ENCODE measurements around the gene PCMT1. TPM values are rescaled to one million over a fixed set of nuclear protein-coding genes. Genes with fewer than 3 reads are reported as not detected.
"Not testable (repeated sequence)": the region's sequence is repeated elsewhere in the genome, so short reads cannot be mapped to it uniquely, and the experiment has no call there.

The PCMT1 gene
- total RNA-seq, 1 donor from 2014 or later, result 53.2 TPM

GRCh38 chr6:149749082-149749593, 403 bp upstream of the PCMT1 start:
- not testable (repeated sequence) for DNase-seq (ENCODE audit: low spot score)
- ATAC-seq, result peak; percentile 65

- DNase-seq (ENCODE audit: low spot score) (peak; percentile 61), ATAC-seq (peak; percentile 32)
Observed at GRCh38 chr6:149750136-149750609, 632 bp downstream of the PCMT1 start.

- ATAC-seq (no peak), DNase-seq (ENCODE audit: low spot score) (no peak)
Observed at GRCh38 chr6:149751239-149751638, 1.7 kb downstream of the PCMT1 start.

- not testable (repeated sequence) for DNase-seq (ENCODE audit: low spot score)
Observed at GRCh38 chr6:149751920-149752319, 2.4 kb downstream of the PCMT1 start.

GRCh38 chr6:149752600-149753373, 3.2 kb downstream of the PCMT1 start:
- ATAC-seq (peak; percentile 5), DNase-seq (ENCODE audit: low spot score) (no peak)

More at GRCh38 chr6:149751920-149752319, 2.4 kb downstream of the PCMT1 start:
- ATAC-seq, result not testable (repeated sequence)

- DNase-seq (ENCODE audit: low spot score); ATAC-seq: not testable (repeated sequence)
Observed at GRCh38 chr6:149753374-149753637, 3.8 kb downstream of the PCMT1 start.

GRCh38 chr6:149754548-149754947, 5.0 kb downstream of the PCMT1 start:
- no peak for ATAC-seq
- DNase-seq (ENCODE audit: low spot score), result no peak

GRCh38 chr6:149755300-149756260, 6.0 kb downstream of the PCMT1 start:
- DNase-seq (ENCODE audit: low spot score) (no peak), ATAC-seq (peak; percentile 36)

GRCh38 chr6:149756261-149756636, 6.7 kb downstream of the PCMT1 start:
- no peak for DNase-seq (ENCODE audit: low spot score)
- ATAC-seq, result no peak

- DNase-seq (ENCODE audit: low spot score) (no peak), ATAC-seq (no peak)
Observed at GRCh38 chr6:149761438-149761837, 11.9 kb downstream of the PCMT1 start.

GRCh38 chr6:149763866-149764265, 14.3 kb downstream of the PCMT1 start:
- ATAC-seq (no peak), DNase-seq (ENCODE audit: low spot score) (no peak)

GRCh38 chr6:149766156-149766769, 16.7 kb downstream of the PCMT1 start:
- ATAC-seq, result peak; percentile 34
- DNase-seq (ENCODE audit: low spot score), result no peak

- DNase-seq (ENCODE audit: low spot score) (no peak), ATAC-seq (no peak)
Observed at GRCh38 chr6:149769676-149770075, 20.1 kb downstream of the PCMT1 start.

GRCh38 chr6:149771185-149771584, 21.6 kb downstream of the PCMT1 start:
- no peak for DNase-seq (ENCODE audit: low spot score)
- ATAC-seq, result no peak

- DNase-seq (ENCODE audit: low spot score), result no peak
- ATAC-seq, result no peak
Observed at GRCh38 chr6:149771925-149772324, 22.4 kb downstream of the PCMT1 start.

GRCh38 chr6:149777624-149778023, 28.1 kb downstream of the PCMT1 start:
- DNase-seq (ENCODE audit: low spot score) (no peak), ATAC-seq (no peak)

GRCh38 chr6:149779644-149779963, 30.1 kb downstream of the PCMT1 start:
- no peak for DNase-seq (ENCODE audit: low spot score)
- ATAC-seq, result peak; percentile 48

- ATAC-seq (no peak), DNase-seq (ENCODE audit: low spot score) (no peak)
Observed at GRCh38 chr6:149781715-149782114, 32.2 kb downstream of the PCMT1 start.

- DNase-seq (ENCODE audit: low spot score) (no peak), ATAC-seq (no peak)
Observed at GRCh38 chr6:149782337-149782736, 32.8 kb downstream of the PCMT1 start.

GRCh38 chr6:149783551-149783950, 34.0 kb downstream of the PCMT1 start:
- no peak for ATAC-seq

GRCh38 chr6:149806127-149806526, 56.6 kb downstream of the PCMT1 start:
- ATAC-seq, result no peak

More at GRCh38 chr6:149783551-149783950, 34.0 kb downstream of the PCMT1 start:
- no peak for DNase-seq (ENCODE audit: low spot score)

More at GRCh38 chr6:149806127-149806526, 56.6 kb downstream of the PCMT1 start:
- DNase-seq (ENCODE audit: low spot score), result no peak
